ENCODE results near the gene UFC1. TPM values are rescaled to one million over a fixed set of nuclear protein-coding genes. Genes with fewer than 3 reads are reported as not detected.

UFC1 gene
- total and polyA plus RNA-seq, 12 donors: 43.0 to 142 (median 74.9) TPM

DNA sequence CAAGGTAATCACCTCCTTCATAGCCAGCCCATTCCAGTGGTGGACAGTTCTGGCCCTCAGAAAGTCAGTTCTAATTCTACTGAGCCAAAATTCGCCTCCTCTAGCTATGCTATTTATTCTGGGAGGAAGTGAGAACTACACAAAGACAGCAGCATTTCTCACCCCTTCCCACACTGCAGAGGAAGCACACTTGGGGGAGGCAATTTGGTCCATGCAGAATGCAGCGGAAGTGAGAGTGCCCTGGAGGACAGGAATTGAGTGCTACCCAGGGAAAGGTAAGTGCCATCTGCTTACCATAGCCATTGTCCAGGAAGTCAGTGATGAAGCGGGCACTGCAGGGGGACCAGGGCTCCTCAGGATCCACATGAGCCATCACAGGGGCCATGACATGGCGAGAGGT lies 41.4 kb downstream of the UFC1 start:
- no peak for DNase-seq
- ATAC-seq: no peak
- TF ChIP-seq, protein P1, sequence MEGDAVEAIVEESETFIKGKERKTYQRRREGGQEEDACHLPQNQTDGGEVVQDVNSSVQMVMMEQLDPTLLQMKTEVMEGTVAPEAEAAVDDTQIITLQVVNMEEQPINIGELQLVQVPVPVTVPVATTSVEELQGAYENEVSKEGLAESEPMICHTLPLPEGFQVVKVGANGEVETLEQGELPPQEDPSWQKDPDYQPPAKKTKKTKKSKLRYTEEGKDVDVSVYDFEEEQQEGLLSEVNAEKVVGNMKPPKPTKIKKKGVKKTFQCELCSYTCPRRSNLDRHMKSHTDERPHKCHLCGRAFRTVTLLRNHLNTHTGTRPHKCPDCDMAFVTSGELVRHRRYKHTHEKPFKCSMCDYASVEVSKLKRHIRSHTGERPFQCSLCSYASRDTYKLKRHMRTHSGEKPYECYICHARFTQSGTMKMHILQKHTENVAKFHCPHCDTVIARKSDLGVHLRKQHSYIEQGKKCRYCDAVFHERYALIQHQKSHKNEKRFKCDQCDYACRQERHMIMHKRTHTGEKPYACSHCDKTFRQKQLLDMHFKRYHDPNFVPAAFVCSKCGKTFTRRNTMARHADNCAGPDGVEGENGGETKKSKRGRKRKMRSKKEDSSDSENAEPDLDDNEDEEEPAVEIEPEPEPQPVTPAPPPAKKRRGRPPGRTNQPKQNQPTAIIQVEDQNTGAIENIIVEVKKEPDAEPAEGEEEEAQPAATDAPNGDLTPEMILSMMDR (IDR thresholded peaks at IDR 0.05): no peak
- WGBS, 2 donors: 74 to 76% methylated on average over 4 of the region's 4 CpGs
- Histone ChIP-seq H3K4me1 (peaks cover 26 to 81% (median 65%) of the 10 kb centered on the region in 9 donors), H3K27ac (peak overlapping the region in 5 of 10 donors; percentile 12 to 100 (median 41)), H3K36me3 (peaks cover 0 to 64% (median 0%) of the 10 kb centered on the region in 9 donors), H3K9me3 (no peaks in the 10 kb centered on the region), H3K4me3 (peak overlapping the region in 7 of 10 donors; percentile 16 to 67 (median 57)), H3K27me3 (no peaks in the 10 kb centered on the region)
- intact Hi-C loops (cut with DNase I): loop anchor here in 4 of 10 donors (10.0 kb wide), 1 partner anchor 190 kb away; no protein-coding TSS in a partner anchor

GRCh38 chr1:161196111-161196510 lies 42.3 kb downstream of the UFC1 start:
- TF ChIP-seq, protein P1 (IDR thresholded peaks at IDR 0.05): no peak
- DNase-seq: no peak
- 85 to 93% methylated on average over 7 of the region's 7 CpGs for WGBS, 2 donors
- peak overlapping the region in 6 of 10 donors; percentile 96 to 100 (median 98) for H3K27ac ChIP-seq
- H3K4me1 ChIP-seq: peaks cover 35 to 91% (median 74%) of the 10 kb centered on the region in 9 donors
- peak overlapping the region in 9 of 10 donors; percentile 35 to 67 (median 57) for H3K4me3 ChIP-seq
- no peaks in the 10 kb centered on the region for H3K27me3 ChIP-seq
- ATAC-seq: no peak
- intact Hi-C loops (cut with DNase I): loop anchor here in 4 of 10 donors (10.0 kb wide), 1 partner anchor 189 kb away; no protein-coding TSS in a partner anchor
- H3K36me3 ChIP-seq: peaks cover 0 to 56% (median 0%) of the 10 kb centered on the region in 9 donors
- no peaks in the 10 kb centered on the region for H3K9me3 ChIP-seq

DNA sequence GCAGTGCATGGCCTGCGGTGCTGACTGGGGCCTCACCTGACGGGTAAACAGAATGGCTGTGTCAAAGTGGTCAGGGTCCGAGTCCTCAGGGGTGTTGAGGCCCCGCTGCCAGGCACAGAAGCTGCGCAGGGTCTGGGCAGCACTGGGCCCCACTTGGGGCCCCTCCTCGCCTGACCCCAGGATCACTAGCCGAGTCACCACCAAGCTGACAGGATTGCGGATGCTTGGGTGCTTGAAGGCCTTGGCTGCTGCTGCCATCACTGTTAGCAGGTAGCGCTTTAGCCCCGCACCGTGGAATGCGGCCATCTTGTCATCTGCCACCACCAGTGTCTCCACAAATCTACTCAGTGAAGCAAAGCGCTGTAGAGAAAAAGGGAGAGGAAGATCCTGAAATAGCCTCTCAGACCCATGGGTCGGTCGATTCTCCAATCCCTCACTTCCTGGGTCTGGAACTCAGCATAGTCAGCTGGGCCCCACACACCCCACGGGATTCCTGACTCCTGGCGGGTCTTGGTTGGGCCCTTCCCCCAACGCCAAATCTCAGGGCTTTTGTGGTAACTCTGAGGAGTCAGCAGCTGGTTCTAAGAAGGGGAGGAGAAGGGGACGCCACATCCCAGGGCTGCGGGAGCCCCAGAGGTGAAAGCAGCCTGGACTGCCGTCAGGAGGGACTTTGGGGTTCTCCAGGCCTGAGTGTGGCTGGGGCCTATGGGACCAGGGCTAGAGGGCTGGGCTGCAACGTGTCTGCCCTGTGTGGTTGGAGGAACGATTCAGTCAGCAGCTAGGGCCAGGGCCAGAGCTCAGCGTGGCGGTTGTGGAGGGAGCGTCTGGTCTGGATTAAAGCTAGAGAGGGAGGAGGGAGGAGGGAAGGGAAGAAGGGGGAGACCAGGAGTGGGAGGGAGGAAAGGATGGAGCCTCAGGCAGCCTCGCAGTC lies 43.0 kb downstream of the UFC1 start:
- peak in 1 of 8 donors; percentile 1 for ATAC-seq
- peaks cover 0 to 49% (median 0%) of the 10 kb centered on the region in 9 donors for H3K36me3 ChIP-seq
- H3K9me3 ChIP-seq: no peaks in the 10 kb centered on the region
- peaks cover 35 to 97% (median 81%) of the 10 kb centered on the region in 9 donors for H3K4me1 ChIP-seq
- intact Hi-C loops (cut with DNase I): loop anchor here in 4 of 10 donors (10.0 kb wide), 1 partner anchor 188 kb away; no protein-coding TSS in a partner anchor
- 66% methylated on average over 27 of the region's 27 CpGs for WGBS, 2 donors
- peak overlapping the region; percentile 80 to 100 (median 98) for H3K27ac ChIP-seq
- no peaks in the 10 kb centered on the region for H3K27me3 ChIP-seq
- peak overlapping the region; percentile 28 to 67 (median 57) for H3K4me3 ChIP-seq
- TF ChIP-seq, protein P1 (IDR thresholded peaks at IDR 0.05): no peak
- DNase-seq: peak; percentile 52 to 60

- Histone ChIP-seq H3K36me3 (peaks cover 0 to 40% (median 0%) of the 10 kb centered on the region in 9 donors), H3K27ac (peak overlapping the region; percentile 80 to 100 (median 98)), H3K4me1 (peaks cover 35 to 89% (median 79%) of the 10 kb centered on the region in 9 donors), H3K9me3 (no peaks in the 10 kb centered on the region), H3K4me3 (peak overlapping the region; percentile 28 to 67 (median 57)), H3K27me3 (no peaks in the 10 kb centered on the region)
- DNase-seq (no peak), ATAC-seq (no peak)
- intact Hi-C loops (cut with DNase I): loop anchor here in 4 of 10 donors (10.0 kb wide), 1 partner anchor 187 kb away; no protein-coding TSS in a partner anchor
- TF ChIP-seq, protein P1 (IDR thresholded peaks at IDR 0.05): no peak
- 57 to 61% methylated on average over 11 of the region's 11 CpGs for WGBS, 2 donors
Observed at GRCh38 chr1:161197560-161198193, 43.9 kb downstream of the UFC1 start.
